Stimulated activated CD8-positive, alpha-beta memory T cell treated with anti-CD3 and anti-CD28 coated beads, Interleukin-15, amount 100 ng/mL, for 48 hours (primary cell): ENCODE measurements around the gene MYMK.
A peak's percentile ranks its signal among the peaks of the same experiment; 100 is the strongest.

Experiments
- DNase-seq, 2 donors: peaks; one replicate each; pipeline ENCODE4 v3.0.0-alpha.2; 2020; ENCODE audit warnings: low read depth in 2 of 2

The MYMK gene

DNA sequence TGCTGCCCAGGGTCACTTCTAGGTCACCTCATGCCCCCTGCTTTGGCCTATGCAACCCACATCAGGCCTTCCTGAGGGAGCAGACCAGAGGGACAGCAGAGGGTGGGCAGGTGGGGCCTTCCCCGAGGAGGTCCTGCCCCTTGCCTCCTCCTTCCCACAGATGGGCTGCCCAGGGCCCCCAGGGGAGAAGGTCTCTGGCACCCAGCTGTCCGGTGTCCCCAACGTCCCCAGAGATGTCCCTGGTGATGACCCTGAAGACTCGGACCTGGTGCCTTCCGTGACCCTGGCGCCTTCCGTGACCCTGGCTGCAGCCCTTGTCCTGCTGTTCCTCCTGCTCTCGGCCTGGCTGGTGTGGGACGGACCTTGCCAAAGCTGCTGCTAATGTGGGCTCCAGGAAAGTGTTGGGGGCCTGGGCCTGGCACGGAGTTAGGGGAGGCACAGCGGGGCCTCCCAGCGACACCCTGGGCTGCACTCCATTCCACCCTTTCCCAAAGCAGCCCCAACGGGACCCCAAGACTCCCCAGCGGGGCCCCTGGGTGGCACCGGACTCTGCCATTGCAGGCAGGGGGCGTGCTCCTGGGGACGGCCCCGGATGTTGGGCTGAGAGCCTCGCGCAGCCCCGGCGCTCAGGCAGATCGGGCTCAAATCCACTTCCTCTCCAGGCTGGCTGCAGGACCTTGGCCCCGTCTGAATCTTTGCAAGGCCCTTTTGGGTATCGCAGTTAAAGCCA lies 39.1 kb downstream of the MYMK start:
- no peak for DNase-seq

GRCh38 chr9:133484671-133485437 lies 39.9 kb downstream of the MYMK start:
- DNase-seq: no peak

- DNase-seq: no peak
These were observed 41.1 kb downstream of the MYMK start for GRCh38 chr9:133483611-133484010.

DNA sequence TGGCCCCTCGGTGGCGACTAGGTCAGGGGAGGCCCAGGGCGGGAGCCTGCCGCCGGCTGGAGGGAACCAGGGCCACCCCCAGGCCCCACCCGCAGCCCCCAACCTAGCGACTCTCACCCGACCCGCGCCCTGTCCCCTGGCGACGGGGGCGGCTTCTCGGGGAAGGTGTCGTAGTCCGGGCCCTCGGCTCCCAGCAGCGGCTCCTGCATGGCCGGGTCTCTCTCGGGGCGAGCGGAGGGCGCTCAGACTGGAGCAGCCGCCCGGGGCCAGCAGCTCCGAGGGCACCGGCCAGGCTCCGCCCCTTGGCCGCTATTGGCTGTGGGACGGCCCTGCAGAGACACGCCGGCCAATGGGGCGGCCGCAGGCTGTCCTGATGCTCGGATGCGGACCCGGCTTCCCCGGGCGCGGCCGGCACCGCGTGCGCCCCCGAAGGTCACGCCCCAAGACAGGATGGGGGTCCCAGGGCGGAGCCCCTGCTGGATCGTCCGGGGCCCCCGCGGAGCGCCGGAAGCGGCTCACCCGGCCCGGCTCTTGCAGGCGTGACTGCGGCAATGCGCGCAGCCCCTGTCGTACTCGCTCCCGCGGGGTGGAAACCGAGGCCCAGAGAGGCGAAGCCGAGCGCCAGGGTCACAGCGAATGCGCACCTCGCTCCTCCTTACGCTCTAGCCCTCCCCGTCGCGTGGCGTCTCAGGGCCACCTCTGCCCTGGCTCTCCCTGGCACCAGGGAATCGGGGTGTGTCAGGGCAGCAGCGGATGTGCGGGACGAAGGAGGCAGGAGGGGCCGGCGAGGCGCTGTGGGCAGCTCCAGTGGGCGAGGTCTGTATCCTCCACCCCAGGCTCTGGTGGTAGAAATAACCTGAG lies 45.7 kb downstream of the MYMK start, which contains the start of gene SLC2A6:
Gene SLC2A6, minus strand, starts transcription at position 249 of the 861 bp plus-strand sequence. Its CDS starts 40 bp downstream, at position 209.
- DNase-seq: peak; percentile 81 to 83

GRCh38 chr9:133477992-133478850 lies 46.5 kb downstream of the MYMK start:
- DNase-seq: peak in 1 of 2 donors; percentile 20

GRCh38 chr9:133477461-133477860 lies 47.3 kb downstream of the MYMK start:
- no peak for DNase-seq

- DNase-seq: no peak
These were observed 47.8 kb downstream of the MYMK start for GRCh38 chr9:133476941-133477340.

GRCh38 chr9:133476036-133476931 lies 48.5 kb downstream of the MYMK start:
- DNase-seq: no peak

- no peak for DNase-seq
These were observed 49.3 kb downstream of the MYMK start for GRCh38 chr9:133475292-133476012.

- DNase-seq: no peak
These were observed 49.9 kb downstream of the MYMK start for GRCh38 chr9:133474853-133475252.

DNA sequence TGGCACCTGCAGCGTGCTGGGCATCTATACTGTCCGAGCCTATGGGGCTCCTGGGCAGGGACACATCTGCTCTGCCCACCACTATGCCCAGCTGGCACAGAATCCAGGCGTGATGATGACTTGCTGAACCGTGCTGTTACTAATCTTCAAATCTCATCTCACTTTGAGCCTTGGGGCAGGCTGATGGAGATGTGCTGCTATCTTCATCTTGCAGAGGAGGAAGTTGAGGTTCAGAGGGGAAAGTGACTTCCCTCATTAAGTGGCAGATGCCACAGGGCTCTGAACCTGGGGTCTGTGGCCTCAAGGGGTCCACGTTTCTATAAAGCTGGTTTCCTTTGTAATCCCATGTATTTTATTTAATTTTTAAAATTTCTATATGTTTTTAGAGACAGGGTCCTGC lies 50.5 kb downstream of the MYMK start:
- no peak for DNase-seq

GRCh38 chr9:133473743-133474142 lies 51.0 kb downstream of the MYMK start:
- no peak for DNase-seq

DNA sequence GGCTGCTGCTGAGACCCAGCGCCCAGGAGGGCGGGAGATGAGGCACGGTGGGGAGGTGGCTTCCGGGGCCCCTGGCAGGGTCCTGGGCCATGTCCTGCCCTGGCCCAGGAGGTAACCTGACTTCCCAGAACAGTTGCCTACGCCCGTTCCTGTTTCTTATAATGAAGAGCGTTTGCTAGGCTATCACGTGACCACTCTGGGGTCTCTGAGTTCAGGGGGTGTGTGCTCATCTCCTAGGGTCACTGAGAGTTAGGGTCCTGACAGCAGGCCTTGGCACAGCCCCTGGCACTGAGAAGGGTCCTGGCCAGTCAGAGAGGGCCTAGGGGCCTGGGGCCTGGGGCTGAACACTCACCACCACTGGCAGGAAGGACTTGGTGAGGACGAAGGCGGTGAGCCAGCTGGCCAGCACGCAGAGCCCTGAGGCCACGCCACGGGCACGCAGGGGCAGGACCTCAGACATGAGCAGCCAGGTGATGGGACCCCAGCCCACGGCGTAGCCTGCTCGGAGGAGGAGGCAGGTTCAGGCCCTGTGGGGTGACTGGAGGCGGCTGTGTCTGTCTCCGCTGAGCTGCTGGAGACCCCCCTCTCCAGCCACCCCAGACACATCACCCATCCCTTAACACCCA lies 51.9 kb downstream of the MYMK start:
- DNase-seq: no peak

DNA sequence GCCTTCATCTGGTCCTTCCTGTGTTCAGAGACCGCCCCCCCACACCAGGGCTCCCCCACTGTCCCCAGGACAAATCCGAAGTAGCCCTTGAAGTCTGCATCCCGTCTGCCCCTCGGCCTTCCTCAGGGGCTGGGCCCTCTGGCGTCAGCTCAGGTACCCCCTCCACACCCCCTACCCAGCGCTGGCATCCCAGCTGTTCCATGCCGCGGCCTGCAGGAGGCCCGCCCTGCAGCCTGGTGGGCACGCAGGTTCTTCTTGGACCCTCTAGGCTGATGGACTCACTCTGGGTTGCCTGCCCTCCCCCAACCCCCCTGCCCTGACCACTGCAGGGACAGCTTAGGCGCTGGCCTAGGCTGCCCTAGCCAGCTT lies 52.5 kb downstream of the MYMK start:
- no peak for DNase-seq

- DNase-seq: no peak
These were observed 53.0 kb downstream of the MYMK start for GRCh38 chr9:133471551-133472276.

GRCh38 chr9:133470988-133471387 lies 53.8 kb downstream of the MYMK start:
- no peak for DNase-seq

GRCh38 chr9:133470427-133470924 lies 54.3 kb downstream of the MYMK start:
- DNase-seq: no peak

DNA sequence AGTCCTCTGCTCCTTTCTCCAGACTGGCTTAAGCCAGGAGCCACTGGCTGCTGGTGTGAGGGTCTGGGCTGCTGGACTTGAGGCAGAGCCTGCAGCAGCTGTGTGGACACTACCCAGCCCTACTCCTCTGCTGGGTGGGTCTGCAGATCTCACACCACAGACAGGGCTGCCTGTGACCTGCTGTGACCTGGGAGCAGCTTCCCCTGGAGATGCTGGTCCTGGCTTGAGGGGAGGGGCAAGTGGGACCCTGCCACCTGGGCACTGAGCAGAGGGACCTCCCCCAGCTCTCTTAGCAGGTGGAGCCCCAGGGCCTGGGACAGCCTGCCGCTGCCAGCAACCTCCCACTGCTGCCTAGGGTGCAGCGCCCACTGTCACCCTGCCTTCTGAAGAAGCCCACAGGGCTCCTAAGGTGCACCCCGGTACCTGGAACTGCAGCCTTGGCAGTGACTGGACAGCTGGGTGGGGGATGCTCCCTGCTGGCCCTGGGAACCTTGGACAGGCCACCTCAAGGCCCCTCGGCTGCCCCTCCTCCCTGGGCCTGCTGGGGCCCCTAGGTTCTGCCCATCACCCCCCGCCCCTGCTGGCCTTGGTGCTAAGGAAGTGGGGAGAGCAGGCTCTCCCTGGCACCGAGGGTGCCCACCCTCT lies 55.9 kb downstream of the MYMK start:
- no peak for DNase-seq
